Choroid plexus epithelial cell (primary cell): ENCODE measurements around the gene BSG.
"Not testable (repeated sequence)": the region's sequence is repeated elsewhere in the genome, so short reads cannot be mapped to it uniquely, and the experiment has no call there.

ENCODE experiments used
- DNase-seq: peaks from one replicate; pipeline ENCODE4 v3.0.0-alpha.2; 2010; ENCODE audit warnings: low read depth
- H3K4me3 ChIP-seq: 2 replicates; pipeline ENCODE4 v1.5.1; 2011; ENCODE audit warnings: low read depth, mild to moderate bottlenecking, control low read depth, low read length, moderate library complexity
- CTCF ChIP-seq: conservative IDR thresholded peaks from 2 replicates; pipeline ENCODE4 v1.5.1; 2011; ENCODE audit warnings: low read depth, mild to moderate bottlenecking, control low read depth, inconsistent platforms, low read length, moderate library complexity

Gene BSG

GRCh38 chr19:616747-617526, 44.5 kb downstream of the BSG start:
- TF ChIP-seq CTCF: no peak
- H3K4me3 ChIP-seq: no peak overlapping the region
- DNase-seq: no peak

- DNase-seq: no peak
- TF ChIP-seq CTCF: no peak
- no peak overlapping the region for H3K4me3 ChIP-seq
These were observed 45.3 kb downstream of the BSG start for GRCh38 chr19:617551-618246.

- DNase-seq: no peak
- no peak for TF ChIP-seq CTCF
- H3K4me3 ChIP-seq: no peak overlapping the region
These were observed 45.8 kb downstream of the BSG start for GRCh38 chr19:618247-618619.

- DNase-seq: no peak
- no peak overlapping the region for H3K4me3 ChIP-seq
- no peak for TF ChIP-seq CTCF
These were observed 46.4 kb downstream of the BSG start for GRCh38 chr19:618674-619285.

- TF ChIP-seq CTCF: no peak
- H3K4me3 ChIP-seq: no peak overlapping the region
- DNase-seq: no peak
These were observed 47.0 kb downstream of the BSG start for GRCh38 chr19:619286-620002.

GRCh38 chr19:620166-620862, 47.9 kb downstream of the BSG start:
- DNase-seq: no peak
- no peak overlapping the region for H3K4me3 ChIP-seq
- no peak for TF ChIP-seq CTCF

- DNase-seq, H3K4me3 ChIP-seq: not testable (repeated sequence)
These were observed 48.8 kb downstream of the BSG start for GRCh38 chr19:621191-621590.
